AG10803 (cell line): ENCODE results near the gene NARS2.
A peak's percentile ranks its signal among the peaks of the same experiment; 100 is the strongest.
"Not testable (repeated sequence)": the region's sequence is repeated elsewhere in the genome, so short reads cannot be mapped to it uniquely, and the experiment has no call there.

Experiments
- DNase-seq: peaks from one replicate; pipeline ENCODE4 v3.0.0; 2010; ENCODE audit warnings: low read depth
- H3K4me3 ChIP-seq: 2 replicates; pipeline ENCODE4 v1.5.1; 2011; ENCODE audit warnings: mild to moderate bottlenecking, low read length, control low read depth
- CTCF ChIP-seq: conservative IDR thresholded peaks from 2 replicates; pipeline ENCODE4 v1.5.1; 2011; ENCODE audit warnings: mild to moderate bottlenecking, low read length, control low read depth, inconsistent platforms

Gene NARS2, protein sequence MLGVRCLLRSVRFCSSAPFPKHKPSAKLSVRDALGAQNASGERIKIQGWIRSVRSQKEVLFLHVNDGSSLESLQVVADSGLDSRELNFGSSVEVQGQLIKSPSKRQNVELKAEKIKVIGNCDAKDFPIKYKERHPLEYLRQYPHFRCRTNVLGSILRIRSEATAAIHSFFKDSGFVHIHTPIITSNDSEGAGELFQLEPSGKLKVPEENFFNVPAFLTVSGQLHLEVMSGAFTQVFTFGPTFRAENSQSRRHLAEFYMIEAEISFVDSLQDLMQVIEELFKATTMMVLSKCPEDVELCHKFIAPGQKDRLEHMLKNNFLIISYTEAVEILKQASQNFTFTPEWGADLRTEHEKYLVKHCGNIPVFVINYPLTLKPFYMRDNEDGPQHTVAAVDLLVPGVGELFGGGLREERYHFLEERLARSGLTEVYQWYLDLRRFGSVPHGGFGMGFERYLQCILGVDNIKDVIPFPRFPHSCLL

GRCh38 chr11:78574386-78575381, at the start of gene NARS2:
TSS of gene NARS2 (minus strand) at chr11:78574864. CDS start at chr11:78574488, 376 bp downstream.
- peak; percentile 95 for DNase-seq

GRCh38 chr11:78622666-78623065, 48.0 kb upstream of the NARS2 start:
- TF ChIP-seq CTCF, result no peak
- no peak overlapping the region for H3K4me3 ChIP-seq
- DNase-seq, result no peak

More at GRCh38 chr11:78574386-78575381, at the start of gene NARS2:
- no peak for TF ChIP-seq CTCF
- peak within 1 kb of the TSS; percentile 89 for H3K4me3 ChIP-seq

GRCh38 chr11:78620159-78620558, 45.5 kb upstream of the NARS2 start:
- no peak for TF ChIP-seq CTCF
- no peak overlapping the region for H3K4me3 ChIP-seq
- DNase-seq, result no peak

GRCh38 chr11:78615724-78616123, 41.1 kb upstream of the NARS2 start:
- DNase-seq, result no peak
- no peak; the same call in 1 of the 2 replicates for TF ChIP-seq CTCF
- H3K4me3 ChIP-seq, result no peak overlapping the region

DNA sequence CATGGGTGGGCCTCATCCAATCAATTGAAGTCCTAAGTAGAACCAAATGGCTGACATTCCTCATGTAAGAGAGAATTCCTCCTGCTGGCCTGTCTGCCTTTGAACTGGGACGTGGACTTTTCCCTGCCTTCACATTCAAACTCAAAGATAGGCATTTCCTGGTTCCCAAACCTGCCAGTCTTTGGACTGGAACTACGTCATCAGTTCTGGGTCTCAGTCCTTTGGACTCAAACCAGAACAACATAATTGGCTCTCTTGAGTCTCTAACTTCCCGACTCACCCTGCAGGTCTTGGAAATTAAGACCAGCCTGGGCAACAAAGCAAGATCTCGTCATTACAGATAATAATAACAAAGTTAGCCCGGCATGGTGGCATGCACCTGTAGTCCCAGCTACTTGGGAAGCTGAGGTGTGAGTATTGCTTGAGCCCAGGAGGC, 38.7 kb upstream of the NARS2 start:
- no peak overlapping the region for H3K4me3 ChIP-seq
- TF ChIP-seq CTCF, result no peak

DNA sequence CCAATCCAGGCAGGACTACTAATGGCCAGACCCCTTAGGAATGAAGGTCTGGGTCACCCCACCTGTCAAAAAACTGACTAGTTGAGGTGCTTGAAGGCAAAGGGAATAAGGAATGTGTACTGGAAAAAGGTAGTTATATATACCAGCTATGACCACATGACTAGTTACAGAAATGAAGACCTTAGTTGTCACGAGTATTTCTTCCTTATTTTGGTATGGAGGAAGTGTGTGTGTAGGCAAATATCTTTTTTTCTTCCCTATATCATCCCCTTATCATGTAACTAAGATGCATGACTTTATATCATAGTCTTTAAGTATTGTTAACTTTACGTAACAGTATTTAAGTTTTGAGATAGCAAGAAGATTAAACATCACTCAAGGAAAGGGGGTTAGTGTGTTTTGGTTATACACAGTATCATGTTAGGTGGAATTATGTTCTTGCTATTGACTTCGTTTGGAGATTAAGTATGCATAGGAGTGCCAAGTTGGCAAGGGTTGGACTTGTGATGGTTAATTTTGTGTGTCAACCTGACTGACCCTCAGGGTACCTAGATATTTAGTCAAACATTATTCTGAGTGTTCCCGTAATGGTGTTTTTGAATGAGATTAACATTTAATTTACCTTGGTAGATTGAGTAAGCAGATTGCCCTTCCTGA, 38.2 kb upstream of the NARS2 start:
- no peak for DNase-seq
- no peak overlapping the region for H3K4me3 ChIP-seq
- no peak for TF ChIP-seq CTCF

More for the DNA sequence above, 38.7 kb upstream of the NARS2 start:
- DNase-seq, result no peak

GRCh38 chr11:78609321-78609720, 34.7 kb upstream of the NARS2 start:
- DNase-seq, H3K4me3 ChIP-seq: not testable (repeated sequence)
